ENCODE data around the gene HDGFL2. TPM values are rescaled to one million over a fixed set of nuclear protein-coding genes. Genes with fewer than 3 reads are reported as not detected.

Gene HDGFL2
- polyA plus RNA-seq, 3 donors, result 54.9 to 90.9 (median 85.5) TPM

- no peak for DNase-seq (ENCODE audit: extremely low read depth in 1 of 11, low read depth in 9 of 11, low spot score in 4 of 11)
Observed at GRCh38 chr19:4504891-4505569, 32.9 kb downstream of the HDGFL2 start.

- no peak for DNase-seq (ENCODE audit: extremely low read depth in 1 of 11, low read depth in 9 of 11, low spot score in 4 of 11)
Observed at GRCh38 chr19:4505570-4506448, 33.7 kb downstream of the HDGFL2 start.

- no peak for DNase-seq (ENCODE audit: extremely low read depth in 1 of 11, low read depth in 9 of 11, low spot score in 4 of 11)
Observed at GRCh38 chr19:4506449-4507149, 34.5 kb downstream of the HDGFL2 start.

GRCh38 chr19:4507150-4507452 is 35.0 kb downstream of the HDGFL2 start:
- DNase-seq (ENCODE audit: extremely low read depth in 1 of 11, low read depth in 9 of 11, low spot score in 4 of 11), result no peak

- no peak for DNase-seq (ENCODE audit: extremely low read depth in 1 of 11, low read depth in 9 of 11, low spot score in 4 of 11)
Observed at GRCh38 chr19:4507804-4508203, 35.7 kb downstream of the HDGFL2 start.

- no peak for DNase-seq (ENCODE audit: extremely low read depth in 1 of 11, low read depth in 9 of 11, low spot score in 4 of 11)
Observed at GRCh38 chr19:4508698-4509097, 36.6 kb downstream of the HDGFL2 start.

GRCh38 chr19:4510435-4511255 is 38.5 kb downstream of the HDGFL2 start:
- no peak for DNase-seq (ENCODE audit: extremely low read depth in 1 of 11, low read depth in 9 of 11, low spot score in 4 of 11)

- no peak for DNase-seq (ENCODE audit: extremely low read depth in 1 of 11, low read depth in 9 of 11, low spot score in 4 of 11)
Observed at GRCh38 chr19:4511300-4512054, 39.4 kb downstream of the HDGFL2 start.

GRCh38 chr19:4512070-4512469 is 40.0 kb downstream of the HDGFL2 start:
- no peak for DNase-seq (ENCODE audit: extremely low read depth in 1 of 11, low read depth in 9 of 11, low spot score in 4 of 11)

GRCh38 chr19:4513248-4513647 is 41.2 kb downstream of the HDGFL2 start:
- no peak for DNase-seq (ENCODE audit: extremely low read depth in 1 of 11, low read depth in 9 of 11, low spot score in 4 of 11)

GRCh38 chr19:4515732-4516131 is 43.6 kb downstream of the HDGFL2 start:
- DNase-seq (ENCODE audit: extremely low read depth in 1 of 11, low read depth in 9 of 11, low spot score in 4 of 11), result no peak

- DNase-seq (ENCODE audit: extremely low read depth in 1 of 11, low read depth in 9 of 11, low spot score in 4 of 11), result no peak
Observed at GRCh38 chr19:4516199-4516938, 44.3 kb downstream of the HDGFL2 start.

GRCh38 chr19:4516939-4517300 is 44.8 kb downstream of the HDGFL2 start:
- DNase-seq (ENCODE audit: extremely low read depth in 1 of 11, low read depth in 9 of 11, low spot score in 4 of 11), result no peak

GRCh38 chr19:4517451-4518057 is 45.5 kb downstream of the HDGFL2 start:
- DNase-seq (ENCODE audit: extremely low read depth in 1 of 11, low read depth in 9 of 11, low spot score in 4 of 11), result no peak

- no peak for DNase-seq (ENCODE audit: extremely low read depth in 1 of 11, low read depth in 9 of 11, low spot score in 4 of 11)
Observed at GRCh38 chr19:4518345-4519171, 46.5 kb downstream of the HDGFL2 start, which contains the start of gene PLIN4. Gene PLIN4, minus strand, starts transcription at chr19:4518486. Its CDS starts 214 bp downstream, at chr19:4518272.

- no peak for DNase-seq (ENCODE audit: extremely low read depth in 1 of 11, low read depth in 9 of 11, low spot score in 4 of 11)
Observed at GRCh38 chr19:4519172-4519496, 47.0 kb downstream of the HDGFL2 start.

Data from renal cortex interstitium (tissue), 11 donors.